Measurements from ENCODE around the gene MYPN. TPM values are rescaled to one million over a fixed set of nuclear protein-coding genes. Genes with fewer than 3 reads are reported as not detected.

The MYPN gene
- total RNA-seq, 1 experiment from 2014 or later: not detected

- Histone ChIP-seq H3K4me2 (ENCODE audit: low read depth, low read length, poor library complexity, severe bottlenecking) (no peak overlapping the region), H3K9me2 (replicated peaks; ENCODE audit: insufficient read depth, low read length) (no peaks in the 10 kb centered on the region), H3K27me3 (ENCODE audit: low read length) (no peaks in the 10 kb centered on the region), H2AFZ (ENCODE audit: low read length) (no peak overlapping the region), H3K9ac (ENCODE audit: low read length) (no peak overlapping the region), H3K36me3 (ENCODE audit: insufficient read depth, low read length) (no peaks in the 10 kb centered on the region), H3K4me1 (ENCODE audit: low read length) (no peaks in the 10 kb centered on the region), H4K20me1 (ENCODE audit: insufficient read depth, low read depth, low read length) (no peaks in the 10 kb centered on the region), H3K79me2 (ENCODE audit: low read length) (no peaks in the 10 kb centered on the region), H3K27ac (ENCODE audit: low read length) (no peak overlapping the region), H3K9me3 (ENCODE audit: low read length) (no peaks in the 10 kb centered on the region), H3K4me3 (ENCODE audit: low read length) (no peak overlapping the region)
- DNase-seq: no peak
These were observed 23.3 kb upstream of the MYPN start for GRCh38 chr10:68086011-68086410.

GRCh38 chr10:68086910-68087684, 22.2 kb upstream of the MYPN start:
- H3K9me3 ChIP-seq (ENCODE audit: low read length): no peaks in the 10 kb centered on the region

GRCh38 chr10:68087685-68088401, 21.4 kb upstream of the MYPN start:
- no peak overlapping the region for H3K9ac ChIP-seq (ENCODE audit: low read length)

More at GRCh38 chr10:68086910-68087684, 22.2 kb upstream of the MYPN start:
- no peak overlapping the region for H3K9ac ChIP-seq (ENCODE audit: low read length)
- no peaks in the 10 kb centered on the region for H3K4me1 ChIP-seq (ENCODE audit: low read length)
- H3K4me2 ChIP-seq (ENCODE audit: low read depth, low read length, poor library complexity, severe bottlenecking): no peak overlapping the region
- no peaks in the 10 kb centered on the region for H3K36me3 ChIP-seq (ENCODE audit: insufficient read depth, low read length)
- no peak for DNase-seq
- H3K27ac ChIP-seq (ENCODE audit: low read length): no peak overlapping the region
- no peak overlapping the region for H3K4me3 ChIP-seq (ENCODE audit: low read length)
- no peaks in the 10 kb centered on the region for H3K9me2 ChIP-seq (replicated peaks; ENCODE audit: insufficient read depth, low read length)
- H4K20me1 ChIP-seq (ENCODE audit: insufficient read depth, low read depth, low read length): no peaks in the 10 kb centered on the region
- H3K27me3 ChIP-seq (ENCODE audit: low read length): no peaks in the 10 kb centered on the region
- no peak overlapping the region for H2AFZ ChIP-seq (ENCODE audit: low read length)
- no peaks in the 10 kb centered on the region for H3K79me2 ChIP-seq (ENCODE audit: low read length)

GRCh38 chr10:68088740-68089139, 20.5 kb upstream of the MYPN start:
- no peak for DNase-seq
- Histone ChIP-seq H3K9me2 (replicated peaks; ENCODE audit: insufficient read depth, low read length) (no peaks in the 10 kb centered on the region), H3K79me2 (ENCODE audit: low read length) (no peaks in the 10 kb centered on the region), H3K4me1 (ENCODE audit: low read length) (no peaks in the 10 kb centered on the region), H3K27me3 (ENCODE audit: low read length) (no peaks in the 10 kb centered on the region), H3K9me3 (ENCODE audit: low read length) (no peaks in the 10 kb centered on the region), H3K4me2 (ENCODE audit: low read depth, low read length, poor library complexity, severe bottlenecking) (no peak overlapping the region), H3K36me3 (ENCODE audit: insufficient read depth, low read length) (no peaks in the 10 kb centered on the region), H2AFZ (ENCODE audit: low read length) (no peak overlapping the region), H3K4me3 (ENCODE audit: low read length) (no peak overlapping the region), H3K27ac (ENCODE audit: low read length) (no peak overlapping the region), H4K20me1 (ENCODE audit: insufficient read depth, low read depth, low read length) (no peaks in the 10 kb centered on the region), H3K9ac (ENCODE audit: low read length) (no peak overlapping the region)

More at GRCh38 chr10:68087685-68088401, 21.4 kb upstream of the MYPN start:
- Histone ChIP-seq H3K27ac (ENCODE audit: low read length) (no peak overlapping the region), H3K9me3 (ENCODE audit: low read length) (no peaks in the 10 kb centered on the region), H3K4me1 (ENCODE audit: low read length) (no peaks in the 10 kb centered on the region), H3K79me2 (ENCODE audit: low read length) (no peaks in the 10 kb centered on the region), H3K4me3 (ENCODE audit: low read length) (no peak overlapping the region), H3K9me2 (replicated peaks; ENCODE audit: insufficient read depth, low read length) (no peaks in the 10 kb centered on the region), H3K4me2 (ENCODE audit: low read depth, low read length, poor library complexity, severe bottlenecking) (no peak overlapping the region), H4K20me1 (ENCODE audit: insufficient read depth, low read depth, low read length) (no peaks in the 10 kb centered on the region), H3K36me3 (ENCODE audit: insufficient read depth, low read length) (no peaks in the 10 kb centered on the region), H3K27me3 (ENCODE audit: low read length) (no peaks in the 10 kb centered on the region), H2AFZ (ENCODE audit: low read length) (no peak overlapping the region)
- no peak for DNase-seq

- Histone ChIP-seq H3K9ac (ENCODE audit: low read length) (no peak overlapping the region), H3K27me3 (ENCODE audit: low read length) (no peaks in the 10 kb centered on the region), H3K4me1 (ENCODE audit: low read length) (no peaks in the 10 kb centered on the region), H2AFZ (ENCODE audit: low read length) (no peak overlapping the region), H3K4me3 (ENCODE audit: low read length) (no peak overlapping the region), H3K9me2 (replicated peaks; ENCODE audit: insufficient read depth, low read length) (no peaks in the 10 kb centered on the region), H3K4me2 (ENCODE audit: low read depth, low read length, poor library complexity, severe bottlenecking) (no peak overlapping the region), H3K27ac (ENCODE audit: low read length) (no peak overlapping the region), H4K20me1 (ENCODE audit: insufficient read depth, low read depth, low read length) (no peaks in the 10 kb centered on the region), H3K79me2 (ENCODE audit: low read length) (no peaks in the 10 kb centered on the region), H3K9me3 (ENCODE audit: low read length) (no peaks in the 10 kb centered on the region), H3K36me3 (ENCODE audit: insufficient read depth, low read length) (no peaks in the 10 kb centered on the region)
- DNase-seq: no peak
These were observed 18.7 kb upstream of the MYPN start for GRCh38 chr10:68090586-68090985.

- no peaks in the 10 kb centered on the region for H4K20me1 ChIP-seq (ENCODE audit: insufficient read depth, low read depth, low read length)
- DNase-seq: no peak
- no peak overlapping the region for H2AFZ ChIP-seq (ENCODE audit: low read length)
- no peaks in the 10 kb centered on the region for H3K9me2 ChIP-seq (replicated peaks; ENCODE audit: insufficient read depth, low read length)
- H3K4me3 ChIP-seq (ENCODE audit: low read length): no peak overlapping the region
- no peaks in the 10 kb centered on the region for H3K4me1 ChIP-seq (ENCODE audit: low read length)
- no peak overlapping the region for H3K9ac ChIP-seq (ENCODE audit: low read length)
- no peaks in the 10 kb centered on the region for H3K36me3 ChIP-seq (ENCODE audit: insufficient read depth, low read length)
- H3K27me3 ChIP-seq (ENCODE audit: low read length): no peaks in the 10 kb centered on the region
- H3K27ac ChIP-seq (ENCODE audit: low read length): no peak overlapping the region
- H3K9me3 ChIP-seq (ENCODE audit: low read length): no peaks in the 10 kb centered on the region
- no peak overlapping the region for H3K4me2 ChIP-seq (ENCODE audit: low read depth, low read length, poor library complexity, severe bottlenecking)
- no peaks in the 10 kb centered on the region for H3K79me2 ChIP-seq (ENCODE audit: low read length)
These were observed 16.8 kb upstream of the MYPN start for GRCh38 chr10:68092512-68092911.

- Histone ChIP-seq H4K20me1 (ENCODE audit: insufficient read depth, low read depth, low read length) (no peaks in the 10 kb centered on the region), H3K9ac (ENCODE audit: low read length) (no peak overlapping the region), H3K9me2 (replicated peaks; ENCODE audit: insufficient read depth, low read length) (no peaks in the 10 kb centered on the region), H3K27ac (ENCODE audit: low read length) (no peak overlapping the region), H3K4me1 (ENCODE audit: low read length) (no peaks in the 10 kb centered on the region), H2AFZ (ENCODE audit: low read length) (no peak overlapping the region), H3K79me2 (ENCODE audit: low read length) (no peaks in the 10 kb centered on the region), H3K4me3 (ENCODE audit: low read length) (no peak overlapping the region), H3K36me3 (ENCODE audit: insufficient read depth, low read length) (no peaks in the 10 kb centered on the region), H3K9me3 (ENCODE audit: low read length) (no peaks in the 10 kb centered on the region), H3K4me2 (ENCODE audit: low read depth, low read length, poor library complexity, severe bottlenecking) (no peak overlapping the region), H3K27me3 (ENCODE audit: low read length) (no peaks in the 10 kb centered on the region)
- no peak for DNase-seq
These were observed 14.1 kb upstream of the MYPN start for GRCh38 chr10:68095153-68095552.

GRCh38 chr10:68096913-68097516, 12.3 kb upstream of the MYPN start:
- no peak overlapping the region for H3K27ac ChIP-seq (ENCODE audit: low read length)
- H3K27me3 ChIP-seq (ENCODE audit: low read length): no peaks in the 10 kb centered on the region
- no peak overlapping the region for H3K4me3 ChIP-seq (ENCODE audit: low read length)
- H4K20me1 ChIP-seq (ENCODE audit: insufficient read depth, low read depth, low read length): no peaks in the 10 kb centered on the region
- no peak for DNase-seq
- H3K36me3 ChIP-seq (ENCODE audit: insufficient read depth, low read length): no peaks in the 10 kb centered on the region
- H3K9ac ChIP-seq (ENCODE audit: low read length): no peak overlapping the region
- H2AFZ ChIP-seq (ENCODE audit: low read length): no peak overlapping the region
- no peaks in the 10 kb centered on the region for H3K79me2 ChIP-seq (ENCODE audit: low read length)
- no peaks in the 10 kb centered on the region for H3K9me2 ChIP-seq (replicated peaks; ENCODE audit: insufficient read depth, low read length)
- H3K4me2 ChIP-seq (ENCODE audit: low read depth, low read length, poor library complexity, severe bottlenecking): no peak overlapping the region
- no peaks in the 10 kb centered on the region for H3K4me1 ChIP-seq (ENCODE audit: low read length)
- H3K9me3 ChIP-seq (ENCODE audit: low read length): no peaks in the 10 kb centered on the region

All from Karpas-422 (cell line).